ENCODE measurements around the gene MED26.

- TF ChIP-seq, protein P1, sequence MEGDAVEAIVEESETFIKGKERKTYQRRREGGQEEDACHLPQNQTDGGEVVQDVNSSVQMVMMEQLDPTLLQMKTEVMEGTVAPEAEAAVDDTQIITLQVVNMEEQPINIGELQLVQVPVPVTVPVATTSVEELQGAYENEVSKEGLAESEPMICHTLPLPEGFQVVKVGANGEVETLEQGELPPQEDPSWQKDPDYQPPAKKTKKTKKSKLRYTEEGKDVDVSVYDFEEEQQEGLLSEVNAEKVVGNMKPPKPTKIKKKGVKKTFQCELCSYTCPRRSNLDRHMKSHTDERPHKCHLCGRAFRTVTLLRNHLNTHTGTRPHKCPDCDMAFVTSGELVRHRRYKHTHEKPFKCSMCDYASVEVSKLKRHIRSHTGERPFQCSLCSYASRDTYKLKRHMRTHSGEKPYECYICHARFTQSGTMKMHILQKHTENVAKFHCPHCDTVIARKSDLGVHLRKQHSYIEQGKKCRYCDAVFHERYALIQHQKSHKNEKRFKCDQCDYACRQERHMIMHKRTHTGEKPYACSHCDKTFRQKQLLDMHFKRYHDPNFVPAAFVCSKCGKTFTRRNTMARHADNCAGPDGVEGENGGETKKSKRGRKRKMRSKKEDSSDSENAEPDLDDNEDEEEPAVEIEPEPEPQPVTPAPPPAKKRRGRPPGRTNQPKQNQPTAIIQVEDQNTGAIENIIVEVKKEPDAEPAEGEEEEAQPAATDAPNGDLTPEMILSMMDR (IDR thresholded peaks at IDR 0.05), result no peak
- no peak for TF ChIP-seq POLR2A (IDR thresholded peaks at IDR 0.05)
These were observed 24.9 kb downstream of the MED26 start for GRCh38 chr19:16603090-16603489.

Measured in lower leg skin (tissue), 3 donors.